HEK293 (cell line): Measurements from ENCODE around the gene UBE2C.

Experiments used
- EGR2 ChIP-seq: fragments of 450-650 bp; formaldehyde crosslinking; IDR thresholded peaks from 2 replicates; pipeline ENCODE4 v1.5.1; 2016; ENCODE audit warnings: low read depth, missing biosample characterization, missing genetic modification characterization
- REPIN1 ChIP-seq: fragments of 450-650 bp; formaldehyde crosslinking; IDR thresholded peaks from 2 replicates; pipeline ENCODE4 v1.5.1; 2017; ENCODE audit warnings: missing biosample characterization, missing genetic modification characterization, low read depth
- SCRT2 ChIP-seq: fragments of 450-650 bp; formaldehyde crosslinking; IDR thresholded peaks from 2 replicates; pipeline ENCODE4 v1.5.1; 2016; ENCODE audit warnings: missing biosample characterization, missing genetic modification characterization
- ZNF202 ChIP-seq: fragments of 450-650 bp; formaldehyde crosslinking; IDR thresholded peaks from 2 replicates; pipeline ENCODE4 v1.5.1; 2016; ENCODE audit warnings: missing biosample characterization, missing genetic modification characterization, borderline replicate concordance
- ZNF302 ChIP-seq: fragments of 450-650 bp; formaldehyde crosslinking; IDR thresholded peaks from 2 replicates; pipeline ENCODE4 v1.5.1; 2016; ENCODE audit warnings: missing biosample characterization, missing genetic modification characterization, low read depth
- ZNF521 ChIP-seq: fragments of 450-650 bp; formaldehyde crosslinking; IDR thresholded peaks from 2 replicates; pipeline ENCODE4 v1.5.1; 2017; ENCODE audit warnings: missing biosample characterization, mild to moderate bottlenecking, missing genetic modification characterization
- ZNF529 ChIP-seq: fragments of 450-650 bp; formaldehyde crosslinking; IDR thresholded peaks from 2 replicates; pipeline ENCODE4 v1.5.1; 2017; ENCODE audit warnings: missing genetic modification characterization, missing biosample characterization; ENCODE audit not compliant: insufficient replicate concordance
- ZNF768 ChIP-seq: fragments of 450-650 bp; formaldehyde crosslinking; IDR thresholded peaks from 2 replicates; pipeline ENCODE4 v1.5.1; 2018; ENCODE audit warnings: missing biosample characterization, mild to moderate bottlenecking, missing genetic modification characterization
- TF ChIP-seq, protein P1 (sequence below): fragments of 450-650 bp; formaldehyde crosslinking; IDR thresholded peaks from 2 replicates; pipeline ENCODE4 v1.5.1; 2016; ENCODE audit warnings: missing biosample characterization, missing genetic modification characterization
- TF ChIP-seq, protein P2 (sequence below): fragments of 450-650 bp; IDR thresholded peaks from 2 replicates; pipeline ENCODE4 v1.5.1; 2018; ENCODE audit warnings: missing biosample characterization, missing genetic modification characterization
- TF ChIP-seq, protein P3 (sequence below): fragments of 450-650 bp; formaldehyde crosslinking; IDR thresholded peaks from 2 replicates; pipeline ENCODE4 v1.5.1; 2016; ENCODE audit warnings: missing biosample characterization, missing genetic modification characterization, low read depth
- TF ChIP-seq, protein P4 (sequence below): fragments of 450-650 bp; formaldehyde crosslinking; IDR thresholded peaks from 2 replicates; pipeline ENCODE4 v1.5.1; 2016; ENCODE audit warnings: missing biosample characterization, missing genetic modification characterization
- TF ChIP-seq, protein P5 (sequence below): sonication (generic); formaldehyde crosslinking; IDR thresholded peaks from 2 replicates; pipeline ENCODE4 v1.8.1; 2022; ENCODE audit warnings: mild to moderate bottlenecking, moderate library complexity, missing genetic modification reagents
- TF ChIP-seq, protein P6 (sequence below): fragments of 450-650 bp; formaldehyde crosslinking; IDR thresholded peaks from 2 replicates; pipeline ENCODE4 v1.5.1; 2016; ENCODE audit warnings: missing biosample characterization, missing genetic modification characterization, borderline replicate concordance

DNA sequence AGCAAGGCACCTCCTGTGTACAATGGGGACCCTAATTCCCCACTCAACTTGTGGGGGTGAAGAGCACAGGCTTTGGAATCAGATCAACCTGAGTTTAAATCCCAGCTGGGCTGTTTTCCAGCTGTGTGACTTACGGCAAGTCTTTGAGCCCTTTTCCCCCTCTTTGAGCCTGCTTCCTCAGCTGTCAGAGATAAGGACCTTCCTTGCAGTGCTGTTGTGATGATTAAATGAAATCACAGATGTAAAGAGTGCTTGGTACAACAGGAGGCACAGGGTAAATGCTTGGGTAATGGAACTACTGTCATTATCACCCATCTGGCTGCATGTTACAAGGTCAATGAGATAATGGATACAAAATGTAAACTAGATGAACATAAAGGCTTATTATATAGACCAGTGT lies 24.4 kb downstream of the UBE2C start:
- TF ChIP-seq, protein P1, sequence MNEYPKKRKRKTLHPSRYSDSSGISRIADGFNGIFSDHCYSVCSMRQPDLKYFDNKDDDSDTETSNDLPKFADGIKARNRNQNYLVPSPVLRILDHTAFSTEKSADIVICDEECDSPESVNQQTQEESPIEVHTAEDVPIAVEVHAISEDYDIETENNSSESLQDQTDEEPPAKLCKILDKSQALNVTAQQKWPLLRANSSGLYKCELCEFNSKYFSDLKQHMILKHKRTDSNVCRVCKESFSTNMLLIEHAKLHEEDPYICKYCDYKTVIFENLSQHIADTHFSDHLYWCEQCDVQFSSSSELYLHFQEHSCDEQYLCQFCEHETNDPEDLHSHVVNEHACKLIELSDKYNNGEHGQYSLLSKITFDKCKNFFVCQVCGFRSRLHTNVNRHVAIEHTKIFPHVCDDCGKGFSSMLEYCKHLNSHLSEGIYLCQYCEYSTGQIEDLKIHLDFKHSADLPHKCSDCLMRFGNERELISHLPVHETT (tag by site-specific recombination): no peak
- TF ChIP-seq, protein P2, sequence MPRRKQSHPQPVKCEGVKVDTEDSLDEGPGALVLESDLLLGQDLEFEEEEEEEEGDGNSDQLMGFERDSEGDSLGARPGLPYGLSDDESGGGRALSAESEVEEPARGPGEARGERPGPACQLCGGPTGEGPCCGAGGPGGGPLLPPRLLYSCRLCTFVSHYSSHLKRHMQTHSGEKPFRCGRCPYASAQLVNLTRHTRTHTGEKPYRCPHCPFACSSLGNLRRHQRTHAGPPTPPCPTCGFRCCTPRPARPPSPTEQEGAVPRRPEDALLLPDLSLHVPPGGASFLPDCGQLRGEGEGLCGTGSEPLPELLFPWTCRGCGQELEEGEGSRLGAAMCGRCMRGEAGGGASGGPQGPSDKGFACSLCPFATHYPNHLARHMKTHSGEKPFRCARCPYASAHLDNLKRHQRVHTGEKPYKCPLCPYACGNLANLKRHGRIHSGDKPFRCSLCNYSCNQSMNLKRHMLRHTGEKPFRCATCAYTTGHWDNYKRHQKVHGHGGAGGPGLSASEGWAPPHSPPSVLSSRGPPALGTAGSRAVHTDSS (tag by site-specific recombination): no peak
- TF ChIP-seq REPIN1 (tag by site-specific recombination) (no peak), SCRT2 (tag by site-specific recombination) (no peak), ZNF521 (tag by site-specific recombination) (no peak), ZNF768 (tag by site-specific recombination) (no peak), ZNF302 (no peak), EGR2 (tag by site-specific recombination) (no peak), ZNF202 (no peak), ZNF529 (tag by site-specific recombination) (no peak)
- TF ChIP-seq, protein P3, sequence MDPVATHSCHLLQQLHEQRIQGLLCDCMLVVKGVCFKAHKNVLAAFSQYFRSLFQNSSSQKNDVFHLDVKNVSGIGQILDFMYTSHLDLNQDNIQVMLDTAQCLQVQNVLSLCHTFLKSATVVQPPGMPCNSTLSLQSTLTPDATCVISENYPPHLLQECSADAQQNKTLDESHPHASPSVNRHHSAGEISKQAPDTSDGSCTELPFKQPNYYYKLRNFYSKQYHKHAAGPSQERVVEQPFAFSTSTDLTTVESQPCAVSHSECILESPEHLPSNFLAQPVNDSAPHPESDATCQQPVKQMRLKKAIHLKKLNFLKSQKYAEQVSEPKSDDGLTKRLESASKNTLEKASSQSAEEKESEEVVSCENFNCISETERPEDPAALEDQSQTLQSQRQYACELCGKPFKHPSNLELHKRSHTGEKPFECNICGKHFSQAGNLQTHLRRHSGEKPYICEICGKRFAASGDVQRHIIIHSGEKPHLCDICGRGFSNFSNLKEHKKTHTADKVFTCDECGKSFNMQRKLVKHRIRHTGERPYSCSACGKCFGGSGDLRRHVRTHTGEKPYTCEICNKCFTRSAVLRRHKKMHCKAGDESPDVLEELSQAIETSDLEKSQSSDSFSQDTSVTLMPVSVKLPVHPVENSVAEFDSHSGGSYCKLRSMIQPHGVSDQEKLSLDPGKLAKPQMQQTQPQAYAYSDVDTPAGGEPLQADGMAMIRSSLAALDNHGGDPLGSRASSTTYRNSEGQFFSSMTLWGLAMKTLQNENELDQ (tag by site-specific recombination): no peak
- TF ChIP-seq, protein P4, sequence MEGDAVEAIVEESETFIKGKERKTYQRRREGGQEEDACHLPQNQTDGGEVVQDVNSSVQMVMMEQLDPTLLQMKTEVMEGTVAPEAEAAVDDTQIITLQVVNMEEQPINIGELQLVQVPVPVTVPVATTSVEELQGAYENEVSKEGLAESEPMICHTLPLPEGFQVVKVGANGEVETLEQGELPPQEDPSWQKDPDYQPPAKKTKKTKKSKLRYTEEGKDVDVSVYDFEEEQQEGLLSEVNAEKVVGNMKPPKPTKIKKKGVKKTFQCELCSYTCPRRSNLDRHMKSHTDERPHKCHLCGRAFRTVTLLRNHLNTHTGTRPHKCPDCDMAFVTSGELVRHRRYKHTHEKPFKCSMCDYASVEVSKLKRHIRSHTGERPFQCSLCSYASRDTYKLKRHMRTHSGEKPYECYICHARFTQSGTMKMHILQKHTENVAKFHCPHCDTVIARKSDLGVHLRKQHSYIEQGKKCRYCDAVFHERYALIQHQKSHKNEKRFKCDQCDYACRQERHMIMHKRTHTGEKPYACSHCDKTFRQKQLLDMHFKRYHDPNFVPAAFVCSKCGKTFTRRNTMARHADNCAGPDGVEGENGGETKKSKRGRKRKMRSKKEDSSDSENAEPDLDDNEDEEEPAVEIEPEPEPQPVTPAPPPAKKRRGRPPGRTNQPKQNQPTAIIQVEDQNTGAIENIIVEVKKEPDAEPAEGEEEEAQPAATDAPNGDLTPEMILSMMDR (tag by site-specific recombination): no peak
- TF ChIP-seq, protein P5, sequence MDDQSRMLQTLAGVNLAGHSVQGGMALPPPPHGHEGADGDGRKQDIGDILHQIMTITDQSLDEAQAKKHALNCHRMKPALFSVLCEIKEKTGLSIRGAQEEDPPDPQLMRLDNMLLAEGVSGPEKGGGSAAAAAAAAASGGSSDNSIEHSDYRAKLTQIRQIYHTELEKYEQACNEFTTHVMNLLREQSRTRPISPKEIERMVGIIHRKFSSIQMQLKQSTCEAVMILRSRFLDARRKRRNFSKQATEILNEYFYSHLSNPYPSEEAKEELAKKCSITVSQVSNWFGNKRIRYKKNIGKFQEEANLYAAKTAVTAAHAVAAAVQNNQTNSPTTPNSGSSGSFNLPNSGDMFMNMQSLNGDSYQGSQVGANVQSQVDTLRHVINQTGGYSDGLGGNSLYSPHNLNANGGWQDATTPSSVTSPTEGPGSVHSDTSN (CRISPR knock-in tag): no peak
- TF ChIP-seq, protein P6, sequence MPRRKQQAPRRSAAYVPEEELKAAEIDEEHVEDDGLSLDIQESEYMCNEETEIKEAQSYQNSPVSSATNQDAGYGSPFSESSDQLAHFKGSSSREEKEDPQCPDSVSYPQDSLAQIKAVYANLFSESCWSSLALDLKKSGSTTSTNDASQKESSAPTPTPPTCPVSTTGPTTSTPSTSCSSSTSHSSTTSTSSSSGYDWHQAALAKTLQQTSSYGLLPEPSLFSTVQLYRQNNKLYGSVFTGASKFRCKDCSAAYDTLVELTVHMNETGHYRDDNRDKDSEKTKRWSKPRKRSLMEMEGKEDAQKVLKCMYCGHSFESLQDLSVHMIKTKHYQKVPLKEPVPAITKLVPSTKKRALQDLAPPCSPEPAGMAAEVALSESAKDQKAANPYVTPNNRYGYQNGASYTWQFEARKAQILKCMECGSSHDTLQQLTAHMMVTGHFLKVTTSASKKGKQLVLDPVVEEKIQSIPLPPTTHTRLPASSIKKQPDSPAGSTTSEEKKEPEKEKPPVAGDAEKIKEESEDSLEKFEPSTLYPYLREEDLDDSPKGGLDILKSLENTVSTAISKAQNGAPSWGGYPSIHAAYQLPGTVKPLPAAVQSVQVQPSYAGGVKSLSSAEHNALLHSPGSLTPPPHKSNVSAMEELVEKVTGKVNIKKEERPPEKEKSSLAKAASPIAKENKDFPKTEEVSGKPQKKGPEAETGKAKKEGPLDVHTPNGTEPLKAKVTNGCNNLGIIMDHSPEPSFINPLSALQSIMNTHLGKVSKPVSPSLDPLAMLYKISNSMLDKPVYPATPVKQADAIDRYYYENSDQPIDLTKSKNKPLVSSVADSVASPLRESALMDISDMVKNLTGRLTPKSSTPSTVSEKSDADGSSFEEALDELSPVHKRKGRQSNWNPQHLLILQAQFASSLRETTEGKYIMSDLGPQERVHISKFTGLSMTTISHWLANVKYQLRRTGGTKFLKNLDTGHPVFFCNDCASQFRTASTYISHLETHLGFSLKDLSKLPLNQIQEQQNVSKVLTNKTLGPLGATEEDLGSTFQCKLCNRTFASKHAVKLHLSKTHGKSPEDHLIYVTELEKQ (tag by site-specific recombination): no peak
